Breast epithelium (tissue), 3 donors: ENCODE data around the gene HEBP1.

Source experiments
- POLR2A ChIP-seq: fragments of 450-650 bp; IDR thresholded peaks from one replicate; pipeline ENCODE4 v1.6.1; 2016; ENCODE audit warnings: antibody characterized with exemption, mild to moderate bottlenecking, moderate library complexity
- POLR2AphosphoS5 ChIP-seq, 3 donors: sonication (generic); formaldehyde crosslinking; IDR thresholded peaks; one replicate each; pipeline ENCODE4 v1.6.1; 2017; ENCODE audit warnings: antibody characterized with exemption in 3 of 3
- TF ChIP-seq, protein P1 (sequence below), 3 donors: fragments of 450-650 bp; IDR thresholded peaks; one replicate each; pipeline ENCODE4 v1.5.1; 2016 to 2017; ENCODE audit warnings: antibody characterized with exemption in 3 of 3, mild to moderate bottlenecking in 3 of 3, moderate library complexity in 3 of 3

GRCh38 chr12:13033476-13033875 lies 33.4 kb upstream of the HEBP1 start:
- TF ChIP-seq, protein P1, sequence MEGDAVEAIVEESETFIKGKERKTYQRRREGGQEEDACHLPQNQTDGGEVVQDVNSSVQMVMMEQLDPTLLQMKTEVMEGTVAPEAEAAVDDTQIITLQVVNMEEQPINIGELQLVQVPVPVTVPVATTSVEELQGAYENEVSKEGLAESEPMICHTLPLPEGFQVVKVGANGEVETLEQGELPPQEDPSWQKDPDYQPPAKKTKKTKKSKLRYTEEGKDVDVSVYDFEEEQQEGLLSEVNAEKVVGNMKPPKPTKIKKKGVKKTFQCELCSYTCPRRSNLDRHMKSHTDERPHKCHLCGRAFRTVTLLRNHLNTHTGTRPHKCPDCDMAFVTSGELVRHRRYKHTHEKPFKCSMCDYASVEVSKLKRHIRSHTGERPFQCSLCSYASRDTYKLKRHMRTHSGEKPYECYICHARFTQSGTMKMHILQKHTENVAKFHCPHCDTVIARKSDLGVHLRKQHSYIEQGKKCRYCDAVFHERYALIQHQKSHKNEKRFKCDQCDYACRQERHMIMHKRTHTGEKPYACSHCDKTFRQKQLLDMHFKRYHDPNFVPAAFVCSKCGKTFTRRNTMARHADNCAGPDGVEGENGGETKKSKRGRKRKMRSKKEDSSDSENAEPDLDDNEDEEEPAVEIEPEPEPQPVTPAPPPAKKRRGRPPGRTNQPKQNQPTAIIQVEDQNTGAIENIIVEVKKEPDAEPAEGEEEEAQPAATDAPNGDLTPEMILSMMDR (IDR thresholded peaks at IDR 0.05): no peak
- TF ChIP-seq POLR2AphosphoS5 (IDR thresholded peaks at IDR 0.05) (no peak), POLR2A (no peak)
